Measurements from ENCODE around the gene AGPAT2. TPM values are rescaled to one million over a fixed set of nuclear protein-coding genes. Genes with fewer than 3 reads are reported as not detected.

The AGPAT2 gene
- total RNA-seq, 1 experiment from 2014 or later: 167 TPM

DNA sequence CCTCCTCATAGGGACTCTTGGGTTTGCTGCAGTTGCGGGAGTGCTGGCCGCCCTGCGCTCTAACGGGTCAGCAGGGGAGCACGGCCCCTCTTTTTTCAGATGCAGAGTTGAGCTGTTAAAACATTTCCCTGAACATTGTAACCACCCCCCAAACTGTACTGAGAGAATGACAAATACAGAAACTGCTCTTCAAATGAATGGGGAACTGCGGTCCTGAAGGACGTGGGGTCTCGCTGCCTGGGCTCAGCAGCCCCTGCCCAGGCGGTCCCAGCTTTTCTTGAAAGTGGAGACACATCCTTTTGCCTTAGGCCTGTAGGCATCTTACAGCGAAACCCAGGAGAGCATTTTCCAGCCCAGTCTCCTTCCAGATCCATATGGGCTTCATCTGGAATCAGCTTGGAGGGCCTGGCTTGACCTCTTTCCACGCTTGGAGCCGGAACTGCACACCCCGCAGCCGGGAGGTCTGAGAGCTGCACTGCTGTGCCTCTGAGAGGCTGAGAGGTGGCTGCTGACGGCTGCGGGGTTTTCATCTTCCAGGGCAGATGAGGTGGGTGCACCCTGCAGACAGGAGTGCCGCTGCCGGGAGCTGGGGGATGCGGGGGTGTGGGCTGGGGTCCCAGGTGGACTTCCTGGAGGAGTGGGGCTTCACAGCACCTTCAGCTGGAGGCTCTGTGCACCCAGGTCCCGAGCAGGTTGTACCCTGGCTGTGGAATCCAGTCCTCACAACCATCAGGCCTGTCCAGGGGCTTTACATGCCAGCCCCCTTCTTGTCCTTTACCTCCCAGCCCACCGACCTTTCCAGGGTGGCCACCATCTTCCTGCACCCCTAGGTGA lies 1.2 kb upstream of the AGPAT2 start:
- no peak for DNase-seq (ENCODE audit: low spot score)

GRCh38 chr9:136687721-136688223 lies 515 bp upstream of the AGPAT2 start:
- DNase-seq (ENCODE audit: low spot score): peak; percentile 39

- DNase-seq (ENCODE audit: low spot score): no peak
Observed at GRCh38 chr9:136686534-136686793, 793 bp downstream of the AGPAT2 start.

DNA sequence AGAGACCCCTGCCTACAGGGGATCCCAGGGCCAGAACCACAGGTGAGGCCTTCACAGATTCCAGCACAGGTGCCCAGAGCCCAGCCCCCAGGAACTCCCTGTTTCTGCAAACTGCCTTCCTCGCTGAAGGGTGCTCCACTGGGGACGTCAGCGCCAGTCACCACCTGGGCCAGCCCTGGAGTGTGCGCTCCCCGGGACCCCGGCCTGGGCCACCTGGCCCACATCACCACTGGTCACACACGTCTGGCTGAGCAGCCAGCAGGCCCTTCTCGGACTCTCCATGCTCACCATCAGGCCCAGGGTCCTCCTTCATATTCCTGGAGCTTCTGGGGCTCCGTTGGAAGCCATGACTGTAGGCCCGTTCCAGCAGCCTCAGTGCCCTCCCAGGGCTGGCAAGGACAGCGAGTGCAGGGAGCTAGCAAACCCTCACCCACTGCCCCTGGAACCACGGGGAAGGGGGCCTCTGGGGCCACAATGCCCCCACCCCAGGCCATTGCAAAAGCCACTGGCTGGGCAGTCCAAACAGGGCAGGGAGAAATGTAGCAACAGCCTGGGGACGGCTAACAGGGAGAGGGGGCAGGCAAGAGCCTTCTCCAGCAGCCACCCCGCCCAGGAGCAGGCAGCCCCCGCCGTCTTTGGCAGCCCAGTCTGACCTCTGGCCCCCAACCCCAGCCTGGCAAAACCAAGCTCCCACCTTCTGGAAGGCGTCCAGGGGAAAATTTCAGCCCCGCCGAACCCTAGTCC lies 1.3 kb downstream of the AGPAT2 start:
- peak; percentile 17 for DNase-seq (ENCODE audit: low spot score)

DNA sequence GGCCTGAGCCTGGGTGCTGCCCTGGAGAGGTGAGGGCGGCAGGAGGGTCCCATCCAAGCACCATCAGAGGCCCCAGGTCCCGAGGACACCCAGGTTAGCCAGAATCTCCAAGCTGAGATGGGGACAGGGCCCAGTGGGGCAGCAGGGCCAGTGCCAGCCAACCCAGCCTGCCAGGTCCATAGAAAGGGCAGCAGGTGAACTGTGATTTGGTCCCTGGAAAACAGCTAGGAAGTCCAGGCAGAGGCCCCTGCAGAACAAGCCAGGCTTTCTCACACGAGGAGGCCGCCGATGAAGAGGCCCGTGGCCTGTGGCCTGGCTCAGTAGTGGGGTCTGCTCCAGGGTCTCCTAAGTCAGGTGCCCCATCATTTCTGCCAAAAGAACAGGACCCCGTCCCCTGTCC lies 2.0 kb downstream of the AGPAT2 start:
- DNase-seq (ENCODE audit: low spot score): no peak

DNA sequence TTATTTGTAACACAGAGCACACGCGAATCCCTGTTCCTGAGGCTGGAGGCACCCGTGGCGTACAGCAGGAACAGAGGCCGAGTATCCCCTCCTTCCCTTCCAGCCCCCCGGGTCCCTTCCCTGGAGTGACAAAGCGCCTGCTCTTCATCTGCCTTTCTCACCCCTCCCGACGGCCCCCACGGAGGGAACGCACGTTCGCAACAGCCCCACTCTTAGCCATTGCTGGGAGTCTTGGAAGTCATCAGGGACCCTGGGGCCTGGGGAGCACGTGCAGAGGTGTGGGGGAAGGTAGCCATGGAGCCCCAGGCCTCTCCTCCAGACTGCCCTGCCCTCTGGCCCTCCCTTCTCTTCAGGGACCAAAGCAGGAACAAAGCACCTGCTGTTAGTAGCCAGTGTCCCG lies 2.5 kb downstream of the AGPAT2 start:
- DNase-seq (ENCODE audit: low spot score): no peak

DNA sequence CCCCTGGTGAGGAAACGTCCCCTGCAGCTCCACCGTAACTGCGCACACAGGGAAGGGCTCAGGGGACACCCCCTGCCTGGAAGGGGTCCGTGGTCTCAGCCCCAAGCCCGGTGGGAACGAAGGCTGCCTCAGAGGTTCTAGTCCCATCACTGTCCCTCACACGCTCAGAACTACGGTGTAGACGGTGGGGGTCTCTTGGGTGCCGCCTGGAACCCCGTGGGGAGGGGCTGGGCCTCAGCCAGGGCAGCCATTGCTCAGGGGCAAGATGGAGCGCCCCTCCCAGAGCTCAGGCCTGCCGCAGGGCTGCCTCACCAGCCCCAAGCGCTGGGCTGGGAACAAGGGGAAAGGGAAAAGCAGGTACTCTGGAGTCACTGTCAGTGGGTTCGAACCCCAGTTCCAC lies 2.9 kb downstream of the AGPAT2 start:
- no peak for DNase-seq (ENCODE audit: low spot score)

GRCh38 chr9:136683755-136684154 lies 3.5 kb downstream of the AGPAT2 start:
- no peak for DNase-seq (ENCODE audit: low spot score)

- DNase-seq (ENCODE audit: low spot score): no peak
Observed at GRCh38 chr9:136683173-136683745, 4.0 kb downstream of the AGPAT2 start.

- no peak for DNase-seq (ENCODE audit: low spot score)
Observed at GRCh38 chr9:136682710-136683109, 4.5 kb downstream of the AGPAT2 start.

DNA sequence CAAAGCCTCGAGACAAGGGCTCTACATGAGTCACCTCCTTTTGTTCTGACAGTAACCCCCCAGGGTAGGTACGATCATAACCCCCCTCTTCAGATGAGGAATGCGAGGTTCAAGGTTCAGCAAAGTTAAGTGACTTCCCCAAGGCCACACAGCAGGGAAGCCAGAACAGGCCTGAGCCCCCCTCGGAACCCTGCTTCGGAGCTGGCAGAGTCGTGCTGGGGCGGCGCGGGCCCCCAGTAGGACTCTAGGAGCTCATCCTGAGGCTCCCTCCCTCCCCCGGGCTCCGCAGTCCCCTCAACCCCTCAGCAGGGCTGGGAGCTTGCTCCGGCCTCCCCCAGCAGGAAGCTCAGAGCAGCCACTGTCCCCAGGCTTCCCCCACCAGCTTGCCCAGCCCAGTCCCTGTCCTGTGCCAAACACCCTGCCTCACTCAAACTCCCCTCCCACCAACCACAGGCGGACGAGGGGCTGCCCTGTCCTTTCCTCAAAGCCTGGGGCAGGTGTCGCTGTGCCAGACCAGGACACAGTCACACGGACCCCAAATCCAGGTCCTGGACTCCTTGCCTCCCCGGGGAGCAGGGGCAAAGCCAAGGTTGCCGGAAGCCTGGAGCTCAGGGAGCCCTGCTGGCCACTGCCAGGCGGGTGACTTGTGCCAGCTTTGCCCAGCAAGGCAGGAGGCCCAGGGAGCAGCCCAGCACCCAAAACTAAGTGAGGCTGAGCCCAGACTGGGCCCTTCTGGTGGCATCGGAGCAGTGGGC lies 5.1 kb downstream of the AGPAT2 start:
- DNase-seq (ENCODE audit: low spot score): no peak

GRCh38 chr9:136681029-136681428 lies 6.2 kb downstream of the AGPAT2 start:
- no peak for DNase-seq (ENCODE audit: low spot score)

GRCh38 chr9:136679431-136679941 lies 7.8 kb downstream of the AGPAT2 start:
- DNase-seq (ENCODE audit: low spot score): no peak

DNA sequence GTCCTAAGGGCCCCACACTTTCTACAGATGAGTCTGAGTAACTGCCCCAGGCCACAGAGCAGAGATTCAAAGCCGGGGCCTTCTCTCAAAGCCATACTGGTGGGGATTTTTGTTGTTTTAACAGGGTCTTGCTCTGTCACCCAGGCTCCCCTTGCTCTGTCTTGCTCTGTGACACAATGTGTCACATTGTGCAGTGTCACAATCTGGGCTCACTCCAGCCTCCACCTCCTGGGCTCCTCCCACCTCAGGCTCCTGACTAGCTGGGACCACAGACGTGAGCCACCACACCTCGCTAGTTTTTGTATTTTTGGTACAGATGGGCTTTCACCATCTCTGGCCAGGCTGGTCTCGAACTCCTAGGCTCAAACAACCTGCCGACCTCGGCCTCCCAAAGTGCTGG lies 8.6 kb downstream of the AGPAT2 start:
- DNase-seq (ENCODE audit: low spot score): no peak

DNA sequence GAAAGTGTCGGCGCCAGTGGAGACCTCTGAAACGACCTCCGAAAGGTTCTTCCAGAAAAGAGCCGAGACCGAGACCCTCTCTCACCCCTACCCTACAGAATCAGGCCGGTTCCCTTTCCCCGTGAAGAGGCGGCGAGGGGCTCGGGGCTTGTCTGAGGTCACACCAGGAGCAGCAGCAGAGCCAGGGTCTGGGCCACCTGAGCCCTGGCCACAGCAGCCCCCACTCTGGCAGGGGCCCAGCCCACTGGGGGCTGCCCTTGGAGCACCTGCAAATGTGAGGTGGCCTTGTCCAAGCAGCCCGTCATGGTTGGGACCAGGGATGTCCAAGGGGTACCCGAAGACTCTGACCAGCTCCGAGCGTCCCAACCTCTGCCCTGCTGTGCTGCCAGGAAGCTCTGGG lies 9.2 kb downstream of the AGPAT2 start:
- DNase-seq (ENCODE audit: low spot score): no peak

DNA sequence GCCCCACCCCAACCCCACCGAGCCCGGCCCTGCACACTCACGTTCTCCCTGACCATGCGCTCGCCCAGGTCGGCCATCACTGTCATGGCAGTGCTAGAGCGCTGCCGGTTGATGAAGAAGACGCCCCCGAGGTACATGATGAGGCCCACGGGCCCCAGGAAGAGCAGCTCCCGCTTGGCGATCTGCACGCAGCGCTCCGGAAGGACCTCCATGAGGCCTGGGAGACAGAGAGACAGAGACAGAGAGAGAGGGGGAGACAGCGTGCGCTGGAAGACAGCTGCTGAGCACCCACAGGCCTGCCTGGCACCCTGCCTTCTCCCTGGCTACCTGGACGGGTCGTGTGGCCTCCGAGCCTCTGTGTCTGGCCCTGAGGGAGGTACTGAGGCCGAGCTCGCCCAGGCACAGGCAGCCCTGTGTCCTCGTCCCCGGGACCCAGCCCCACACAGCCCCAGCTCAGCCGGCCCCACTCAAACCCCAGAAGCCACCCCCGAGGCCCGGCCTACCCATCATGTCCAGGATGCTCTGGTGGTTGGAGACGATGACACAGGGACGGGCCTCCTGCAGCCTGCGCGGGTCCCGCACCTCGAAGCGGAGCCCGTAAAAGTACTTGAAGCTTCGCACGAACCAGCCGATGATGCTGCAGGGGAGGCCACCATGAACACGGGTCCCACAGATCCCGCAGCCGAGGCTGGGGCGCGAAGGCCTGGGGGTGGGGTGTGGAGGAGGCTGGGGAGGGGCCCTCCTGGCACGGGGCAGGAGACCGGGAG lies 10.2 kb downstream of the AGPAT2 start:
- DNase-seq (ENCODE audit: low spot score): no peak

DNA sequence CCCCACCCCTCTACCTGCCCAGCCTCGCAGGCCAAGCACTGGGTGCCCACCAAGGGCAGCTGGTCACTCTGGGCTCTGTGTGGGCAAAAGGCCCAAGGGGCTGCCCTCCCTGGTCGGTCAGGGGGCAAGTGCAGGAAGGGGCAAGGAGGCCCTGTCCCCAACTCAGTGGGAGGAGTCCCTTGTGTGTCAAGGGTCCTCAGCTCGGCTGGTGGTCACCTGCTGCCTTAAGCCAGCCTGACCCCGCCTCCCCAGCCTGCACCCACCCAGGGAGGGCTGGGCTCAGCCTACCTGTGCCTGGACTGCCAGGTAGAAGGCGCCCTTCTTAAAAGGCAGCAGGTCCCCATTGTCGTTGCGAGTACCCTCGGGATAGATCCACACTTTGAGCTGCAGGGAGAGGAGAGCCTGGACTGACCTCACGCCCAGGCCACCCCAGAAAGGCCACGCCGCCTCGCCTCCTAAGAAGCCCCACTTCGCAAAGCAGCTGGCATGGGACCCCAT lies 10.9 kb downstream of the AGPAT2 start:
- DNase-seq (ENCODE audit: low spot score): no peak

- DNase-seq (ENCODE audit: low spot score): no peak
Observed at GRCh38 chr9:136675477-136676296, 11.6 kb downstream of the AGPAT2 start.

DNA sequence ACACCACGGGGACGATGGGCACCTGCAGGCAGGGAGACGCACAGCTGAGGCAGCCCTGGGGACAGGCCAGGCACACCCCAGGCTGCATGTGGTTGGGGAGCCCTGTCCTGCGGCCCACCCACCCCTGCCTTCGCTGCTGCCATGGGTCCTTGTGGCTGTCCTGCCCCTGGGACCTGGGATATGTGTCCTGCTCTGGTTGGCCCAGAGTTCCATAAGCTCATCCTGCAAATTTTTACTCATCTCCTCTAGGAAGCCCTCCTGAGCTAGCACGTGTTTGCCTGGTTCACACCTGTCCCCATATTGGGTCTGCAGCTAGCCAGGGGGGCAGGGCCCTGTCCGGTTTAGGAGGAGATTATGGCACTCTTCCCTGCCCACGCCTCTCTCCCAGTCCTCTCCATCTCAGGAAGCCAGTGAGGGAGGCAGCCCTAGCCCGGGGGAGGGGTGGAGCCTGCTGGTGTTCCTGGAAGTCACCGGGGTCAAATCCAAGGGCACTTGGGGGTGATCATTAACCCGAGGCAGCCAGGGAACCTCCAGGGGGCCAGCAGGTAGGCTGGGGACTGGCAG lies 12.4 kb downstream of the AGPAT2 start:
- no peak for DNase-seq (ENCODE audit: low spot score)

Measured in HT-29 (cell line).